ENCODE measurements around the gene CORO1C. TPM values are rescaled to one million over a fixed set of nuclear protein-coding genes. Genes with fewer than 3 reads are reported as not detected.

Gene CORO1C
- total RNA-seq, 1 donor from 2014 or later: 269 TPM

- no peak for DNase-seq (ENCODE audit: low spot score)
Observed at GRCh38 chr12:108650083-108650482, 81.2 kb downstream of the CORO1C start.

GRCh38 chr12:108649669-108650068 is 81.6 kb downstream of the CORO1C start:
- DNase-seq (ENCODE audit: low spot score): no peak

DNA sequence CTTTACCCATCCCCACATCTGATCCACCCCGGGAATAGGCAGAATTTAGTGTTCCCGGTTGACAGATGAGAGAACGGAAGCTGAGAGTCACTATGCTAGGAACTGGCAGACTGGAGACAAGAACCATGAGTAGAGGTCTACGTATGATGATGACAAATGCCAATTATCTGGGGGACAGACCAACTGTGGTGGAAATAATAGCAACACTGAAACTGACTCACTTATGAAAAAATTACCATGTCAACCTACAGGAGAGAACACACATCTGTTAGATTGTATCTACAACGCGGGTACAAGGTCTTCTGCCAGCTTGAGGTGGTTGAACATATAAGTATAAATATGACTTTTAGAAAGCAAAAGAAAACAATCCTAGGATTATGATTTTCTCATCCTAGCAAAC is 82.2 kb downstream of the CORO1C start:
- no peak for DNase-seq (ENCODE audit: low spot score)

GRCh38 chr12:108648371-108648770 is 82.9 kb downstream of the CORO1C start:
- no peak for DNase-seq (ENCODE audit: low spot score)

GRCh38 chr12:108647585-108648287 is 83.6 kb downstream of the CORO1C start:
- DNase-seq (ENCODE audit: low spot score): no peak

DNA sequence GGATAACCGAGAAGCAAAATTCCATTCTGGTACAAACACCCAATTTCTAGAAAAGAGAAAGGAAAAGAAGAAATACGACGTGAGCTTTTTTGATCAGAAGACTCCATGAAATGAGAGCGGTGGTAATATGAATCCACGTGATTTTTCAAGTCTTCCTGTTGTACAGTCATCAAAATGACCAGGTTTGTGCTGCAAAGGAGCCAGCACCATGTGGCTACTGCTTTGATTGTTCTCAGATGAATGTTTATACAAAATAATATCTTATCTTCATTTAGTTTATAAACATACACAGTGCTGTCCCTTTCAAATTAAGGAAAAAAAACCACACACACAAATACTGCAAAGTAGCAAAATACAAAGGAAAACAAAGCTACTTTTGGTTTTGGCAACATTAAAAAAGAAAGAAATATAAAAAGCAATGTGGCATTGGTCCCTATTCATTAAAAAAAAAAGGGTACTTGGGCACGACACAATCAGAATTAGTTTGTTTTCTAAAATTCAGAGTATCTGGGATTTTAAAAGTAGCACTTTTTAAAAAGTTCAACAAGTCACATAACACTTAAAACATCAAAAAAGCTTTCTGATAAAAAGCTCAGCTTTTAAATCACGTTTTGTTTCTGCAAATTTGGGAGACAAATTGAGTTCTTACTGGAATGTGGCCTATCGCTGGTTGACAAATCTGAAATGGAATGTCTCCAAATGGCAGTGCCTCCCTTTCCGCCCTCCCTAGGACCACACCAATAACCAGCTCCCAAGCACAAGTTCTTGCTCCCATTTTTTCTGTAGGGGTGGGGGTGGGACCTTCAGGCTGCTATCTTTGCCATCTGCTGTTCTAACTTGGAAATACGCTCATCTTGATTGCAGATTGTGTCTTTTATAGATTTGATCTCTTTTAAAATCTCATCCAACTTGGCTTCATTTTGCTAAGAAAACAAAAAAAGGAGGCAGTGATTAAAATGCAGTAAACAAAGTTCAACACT is 84.4 kb downstream of the CORO1C start:
- no peak for DNase-seq (ENCODE audit: low spot score)

DNA sequence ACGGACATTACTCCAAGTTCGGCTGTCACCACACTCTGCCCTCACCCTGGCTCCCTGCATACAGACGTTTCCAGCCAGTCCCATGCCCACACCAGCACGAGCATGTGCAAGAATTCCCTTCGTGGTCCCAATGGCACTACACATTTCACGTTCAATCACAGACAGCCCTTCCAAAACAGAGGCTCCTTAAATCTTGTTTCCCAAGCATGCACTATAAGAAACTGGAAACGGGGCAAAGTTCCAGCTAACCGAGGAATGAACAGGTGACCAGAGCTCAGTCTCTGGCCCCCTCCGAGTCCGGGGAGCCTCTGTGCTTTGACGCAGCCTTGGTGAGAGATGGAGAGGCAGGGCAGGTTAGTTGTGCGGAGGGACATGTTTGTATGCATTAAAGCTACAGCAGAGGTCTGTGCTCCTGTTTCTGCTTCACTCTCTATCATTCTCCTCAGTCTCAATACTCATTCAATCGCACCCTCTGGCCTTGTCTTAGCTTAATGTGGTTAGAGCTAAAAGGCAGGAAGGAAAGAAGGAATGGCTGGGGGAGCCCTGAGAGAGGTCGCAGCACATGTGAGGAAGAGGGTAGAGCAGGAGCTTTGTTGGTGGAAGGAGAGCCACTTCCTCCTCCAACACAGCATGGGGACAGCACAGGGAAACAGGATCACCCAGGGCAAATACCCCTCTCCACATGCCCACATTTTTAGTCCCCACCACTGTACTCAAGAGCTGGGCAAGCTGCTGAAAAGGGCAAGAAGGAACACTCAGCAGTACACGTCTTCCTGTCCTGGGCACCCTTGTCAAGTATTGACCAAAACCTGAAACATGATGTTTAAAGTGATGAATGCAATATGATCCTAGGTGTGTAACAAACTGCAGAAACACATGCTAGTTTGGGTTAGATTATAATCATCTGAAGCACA is 85.4 kb downstream of the CORO1C start:
- no peak for DNase-seq (ENCODE audit: low spot score)

- no peak for DNase-seq (ENCODE audit: low spot score)
Observed at GRCh38 chr12:108644811-108645120, 86.6 kb downstream of the CORO1C start.

GRCh38 chr12:108643941-108644810 is 87.1 kb downstream of the CORO1C start:
- no peak for DNase-seq (ENCODE audit: low spot score)

DNA sequence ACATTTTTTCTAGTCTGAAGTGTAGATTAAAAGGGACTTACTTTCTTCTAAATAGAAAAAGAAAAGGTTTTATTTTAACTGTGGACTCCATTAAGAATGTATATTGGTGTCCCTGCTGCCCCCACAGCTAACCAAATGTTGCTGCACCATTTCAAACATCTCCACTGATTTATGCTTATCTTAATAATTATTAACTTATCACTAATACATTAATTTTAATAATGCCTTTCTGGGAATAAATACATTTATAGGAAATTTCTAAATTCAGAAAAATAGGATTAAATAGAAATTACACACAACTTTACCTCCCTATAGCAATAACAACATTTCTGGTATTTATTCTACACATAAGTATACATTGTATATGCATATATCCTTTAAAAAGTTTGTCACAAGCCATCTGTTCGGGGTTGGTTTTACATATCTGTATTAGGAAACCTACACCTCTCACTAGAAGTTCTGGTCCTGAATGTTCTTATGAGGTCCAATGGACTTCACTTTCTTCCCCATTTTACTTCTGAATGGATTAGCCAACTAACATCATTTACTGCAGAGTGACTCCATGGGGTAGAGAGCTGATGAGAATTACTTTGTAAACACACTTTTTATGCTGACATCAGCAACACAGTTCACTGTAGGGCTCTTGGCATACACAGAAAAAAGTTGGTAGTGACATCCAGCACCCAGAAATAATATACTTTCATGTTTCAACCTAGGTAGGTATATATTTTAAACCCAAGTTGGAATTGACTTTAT is 88.2 kb downstream of the CORO1C start:
- no peak for DNase-seq (ENCODE audit: low spot score)

DNA sequence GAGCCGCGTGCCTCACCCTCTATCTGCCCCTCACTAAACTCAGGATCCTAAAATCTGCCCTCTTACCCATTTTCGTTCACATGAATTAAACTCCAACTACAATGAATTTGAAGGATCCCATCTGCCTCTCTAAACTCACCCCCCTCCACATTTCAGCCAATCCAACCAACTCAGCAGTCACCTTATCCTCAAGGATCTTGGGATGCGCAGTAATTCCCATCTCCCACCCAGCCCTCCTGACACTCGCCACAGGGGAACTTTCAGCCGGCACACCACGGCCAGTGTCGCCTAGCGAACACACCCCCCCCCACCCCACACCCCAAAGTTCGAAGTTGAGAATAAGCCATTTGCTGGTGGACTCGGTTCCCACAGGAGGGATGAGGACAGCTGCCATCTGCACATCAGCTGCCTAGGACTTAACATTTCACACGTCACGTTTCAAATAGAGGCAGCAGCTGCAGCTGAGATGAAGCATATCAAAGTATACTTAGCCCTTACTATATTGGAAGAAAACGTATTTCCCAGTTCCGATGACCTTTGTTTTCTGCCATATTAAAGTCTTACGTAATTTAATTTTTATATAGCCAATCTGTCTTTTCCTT is 88.9 kb downstream of the CORO1C start:
- no peak for DNase-seq (ENCODE audit: low spot score)

- DNase-seq (ENCODE audit: low spot score): no peak
Observed at GRCh38 chr12:108641446-108642268, 89.7 kb downstream of the CORO1C start.

DNA sequence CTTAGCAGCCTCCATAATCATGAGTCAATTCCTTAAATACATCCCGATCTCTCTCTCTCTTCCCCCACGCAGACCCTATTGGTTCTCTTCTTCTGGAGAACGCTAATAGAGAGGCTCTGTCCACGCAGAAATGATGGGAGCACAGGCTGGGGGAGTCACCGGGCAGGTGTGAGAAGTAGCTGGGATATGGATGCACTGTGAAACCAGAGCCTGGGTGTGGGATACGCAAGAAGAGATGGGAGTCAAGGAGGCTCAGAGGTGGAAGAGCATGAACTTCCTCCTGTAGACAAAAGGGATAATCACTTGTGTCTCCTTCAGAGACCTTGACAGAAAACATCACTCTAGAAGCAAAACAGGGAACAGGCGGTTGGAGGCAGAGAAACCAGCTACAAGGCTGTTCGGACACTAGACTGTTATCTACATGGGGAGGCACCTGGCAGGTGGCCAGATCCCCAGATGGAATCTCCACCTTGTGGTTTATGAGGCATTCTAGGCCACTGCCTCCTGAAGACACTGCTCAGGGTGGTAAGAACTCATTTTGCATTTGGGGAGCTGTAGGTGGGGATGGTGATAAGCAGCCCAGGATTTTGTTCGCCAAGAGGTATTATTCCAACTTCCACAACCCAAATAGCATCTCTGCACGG is 90.4 kb downstream of the CORO1C start:
- no peak for DNase-seq (ENCODE audit: low spot score)

DNA sequence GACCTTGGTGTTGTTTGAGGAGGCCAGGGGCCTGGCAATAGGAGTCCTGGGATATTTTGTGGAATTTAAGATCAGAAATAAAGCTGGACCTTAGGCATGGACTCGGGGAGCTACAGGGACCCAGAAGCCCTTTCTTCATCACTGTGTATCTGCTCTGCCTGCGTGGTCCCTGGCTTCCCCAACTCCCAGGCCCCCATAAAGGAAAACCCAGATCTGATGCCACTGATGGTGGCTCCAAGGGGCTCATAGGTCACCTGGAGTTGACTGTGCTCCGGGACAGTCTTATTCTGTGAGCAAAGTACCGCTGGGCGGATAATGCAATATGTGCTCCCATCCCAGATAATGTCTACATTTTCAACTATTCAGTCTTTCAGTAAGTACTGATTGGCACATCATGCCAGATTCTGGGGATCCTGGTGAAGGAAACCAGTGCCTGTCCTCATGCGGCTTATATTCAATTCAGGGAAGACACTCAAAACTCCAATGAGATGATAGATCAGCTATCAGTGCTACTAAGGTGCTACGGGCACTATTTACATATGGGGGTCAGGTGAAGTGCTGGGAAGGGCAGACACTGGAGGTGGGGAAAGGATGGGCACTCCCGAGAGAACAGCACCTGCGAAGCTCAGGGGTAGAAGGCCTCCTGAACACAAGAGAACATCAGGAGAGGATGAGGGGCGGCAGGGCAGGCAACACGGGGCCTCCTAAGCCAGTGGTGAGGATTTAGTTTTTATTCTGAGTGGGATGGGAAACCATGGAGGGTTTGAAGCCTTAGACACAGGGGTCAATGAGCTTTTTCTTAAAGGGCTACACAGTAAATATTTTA is 92.1 kb downstream of the CORO1C start:
- DNase-seq (ENCODE audit: low spot score): no peak

DNA sequence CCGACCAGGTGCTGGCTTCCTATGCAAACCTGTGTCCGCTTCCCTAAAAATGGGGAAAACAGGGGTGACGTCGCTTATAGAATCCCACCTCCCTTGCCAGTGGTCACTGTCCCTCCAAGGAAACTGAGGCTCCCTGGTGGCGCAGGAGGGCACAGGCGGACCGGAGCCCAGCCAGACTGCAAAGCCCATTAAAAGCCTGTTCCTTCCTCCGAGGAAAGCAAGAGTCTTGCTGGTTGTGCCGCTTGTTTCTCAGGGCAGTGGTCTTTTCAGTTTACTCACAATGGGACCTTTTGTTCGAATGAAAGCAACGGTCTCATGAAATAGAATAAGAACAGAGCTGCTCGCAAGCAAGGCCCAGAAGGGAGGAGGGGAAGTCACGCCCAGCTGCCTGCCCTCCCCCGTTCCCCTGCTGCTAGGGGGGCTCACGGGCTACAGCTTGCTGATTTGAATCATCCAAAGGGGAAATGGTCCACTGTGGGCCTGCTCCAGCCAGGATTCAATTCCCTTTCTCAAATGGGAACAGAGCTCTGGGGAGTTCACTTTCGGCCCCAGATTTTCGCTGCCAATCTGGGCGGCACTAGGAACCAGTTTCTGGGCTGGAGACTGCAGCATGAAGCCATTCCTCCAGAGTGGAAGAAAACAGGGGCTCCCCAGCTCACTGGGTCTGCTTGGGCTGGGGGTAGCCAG is 93.0 kb downstream of the CORO1C start:
- peak; percentile 52 for DNase-seq (ENCODE audit: low spot score)

GRCh38 chr12:108637222-108637971 is 93.9 kb downstream of the CORO1C start:
- DNase-seq (ENCODE audit: low spot score): no peak

Measured in umbilical cord (tissue), 2 donors.